ENCODE measurements around the gene SESN1. TPM values are rescaled to one million over a fixed set of nuclear protein-coding genes. Genes with fewer than 3 reads are reported as not detected.

Gene SESN1
- total and polyA plus RNA-seq, 7 donors, result 15.1 to 176 (median 101) TPM

- intact Hi-C loops (cut with DNase I), result no loop called here
- no peak for TF ChIP-seq CTCF (IDR thresholded peaks at IDR 0.05)
- Histone ChIP-seq H3K27me3 (ENCODE audit: insufficient read depth in 3 of 3, low read length in 2 of 3) (no peaks in the 10 kb centered on the region), H3K36me3 (ENCODE audit: insufficient read depth in 1 of 2, low read depth in 1 of 2) (no peaks in the 10 kb centered on the region), H3K4me3 (no peak overlapping the region), H3K9me3 (no peaks in the 10 kb centered on the region), H3K27ac (no peak overlapping the region), H3K4me1 (peaks cover 17% of the 10 kb centered on the region)
- ATAC-seq, result no peak
- no peak for DNase-seq
- WGBS, 3 donors, result 92 to 100% (median 100%) methylated on average over 1 of the region's 1 CpG
Measured at GRCh38 chr6:108937170-108937569, 157.5 kb downstream of the SESN1 start.

Other genes starting within 250 kb of the SESN1 start
- gene ARMC2, start 246.4 kb downstream of the SESN1 start, total RNA-seq, result 1 to 10 TPM; 1.7 to 3.7 (median 2.6) TPM
- gene ARMC2, start 246.4 kb downstream of the SESN1 start, polyA plus RNA-seq, result 1 to 10 TPM in 2 of 3 donors, under 1 TPM in 1; 0.56 to 2.0 (median 1.4) TPM
- 1 to 10 TPM; 6.4 to 8.6 (median 6.5) TPM for gene CEP57L1, start 661 bp upstream of the SESN1 start, total RNA-seq
- gene CEP57L1, start 661 bp upstream of the SESN1 start, polyA plus RNA-seq, result 10 to 100 TPM in 1 of 3 donors, 1 to 10 TPM in 2; 5.1 to 20.7 (median 6.0) TPM